WTC11 (cell line): ENCODE measurements around the gene UBTD1.

Experiments used
- CBFB ChIP-seq: sonication (generic); formaldehyde crosslinking; IDR thresholded peaks from 2 replicates; pipeline ENCODE4 v1.8.1; 2022; ENCODE audit warnings: mild to moderate bottlenecking, low read depth, missing genetic modification reagents
- ESRRA ChIP-seq: sonication (generic); formaldehyde crosslinking; IDR thresholded peaks from 2 replicates; pipeline ENCODE4 v1.8.1; 2022; ENCODE audit warnings: mild to moderate bottlenecking, missing genetic modification reagents, borderline replicate concordance
- GRHL2 ChIP-seq: fragments of 250-450 bp; sonication (Bioruptor Pico); IDR thresholded peaks from 2 replicates; pipeline ENCODE4 v1.8.0; 2022; ENCODE audit warnings: mild to moderate bottlenecking, moderate library complexity; ENCODE audit not compliant: insufficient replicate concordance, severe bottlenecking
- KAT7 ChIP-seq: sonication (generic); formaldehyde crosslinking; IDR thresholded peaks from 2 replicates; pipeline ENCODE4 v1.8.1; 2023; ENCODE audit warnings: missing genetic modification reagents, mild to moderate bottlenecking, borderline replicate concordance
- NFE2L1 ChIP-seq: sonication (generic); formaldehyde crosslinking; IDR thresholded peaks from 2 replicates; pipeline ENCODE4 v1.8.1; 2023; ENCODE audit warnings: missing genetic modification reagents
- SP1 ChIP-seq: sonication (generic); formaldehyde crosslinking; conservative IDR thresholded peaks from 2 replicates; pipeline ENCODE4 v1.8.1; 2022; ENCODE audit warnings: missing genetic modification reagents
- TF ChIP-seq, protein P1 (sequence below): fragments of 200-600 bp; IDR thresholded peaks from 2 replicates; pipeline ENCODE4 v1.8.0; 2022; ENCODE audit warnings: antibody characterized with exemption
- TF ChIP-seq, protein P2 (sequence below): sonication (generic); formaldehyde crosslinking; conservative IDR thresholded peaks from 2 replicates; pipeline ENCODE4 v1.8.1; 2023; ENCODE audit warnings: mild to moderate bottlenecking, low read depth, missing genetic modification reagents, moderate library complexity
- TF ChIP-seq, protein P3 (sequence below): sonication (generic); formaldehyde crosslinking; IDR thresholded peaks from 2 replicates; pipeline ENCODE4 v1.8.1; 2022; ENCODE audit warnings: low read depth, mild to moderate bottlenecking, moderate library complexity, missing genetic modification reagents, borderline replicate concordance
- TF ChIP-seq, protein P4 (sequence below): sonication (generic); formaldehyde crosslinking; IDR thresholded peaks from 2 replicates; pipeline ENCODE4 v1.8.1; 2023; ENCODE audit warnings: mild to moderate bottlenecking, moderate library complexity, missing genetic modification reagents

DNA sequence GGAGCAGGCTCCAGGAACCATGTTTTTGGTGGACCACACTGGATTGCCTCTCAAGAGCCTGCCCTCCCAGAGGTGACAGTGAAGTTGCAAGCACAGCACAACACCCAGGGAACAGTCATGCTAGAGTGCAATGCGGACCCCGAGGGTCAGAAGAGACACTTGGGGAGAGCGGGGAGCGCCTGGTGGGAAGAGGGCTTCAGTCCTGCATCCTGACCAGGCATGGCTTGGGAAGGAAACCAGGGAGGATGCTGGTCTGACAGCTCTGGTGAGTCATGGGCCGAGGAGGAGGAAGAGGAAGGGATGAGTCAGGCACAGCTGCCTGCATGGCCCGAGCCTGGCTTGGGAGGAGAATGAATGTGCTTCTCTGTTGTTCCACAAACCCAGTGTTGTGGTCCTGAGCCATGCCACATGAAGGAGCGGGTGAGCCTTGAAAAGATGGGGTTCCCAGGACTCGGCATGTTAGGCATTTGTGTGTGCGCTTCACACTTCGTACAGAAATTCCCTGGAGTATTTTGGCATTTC, 44.4 kb downstream of the UBTD1 start:
- TF ChIP-seq GRHL2 (CRISPR knock-in tag) (no peak), ESRRA (CRISPR knock-in tag) (no peak), KAT7 (CRISPR knock-in tag) (no peak), NFE2L1 (CRISPR knock-in tag) (no peak), SP1 (CRISPR knock-in tag) (no peak), CBFB (no peak)
- TF ChIP-seq, protein P1, sequence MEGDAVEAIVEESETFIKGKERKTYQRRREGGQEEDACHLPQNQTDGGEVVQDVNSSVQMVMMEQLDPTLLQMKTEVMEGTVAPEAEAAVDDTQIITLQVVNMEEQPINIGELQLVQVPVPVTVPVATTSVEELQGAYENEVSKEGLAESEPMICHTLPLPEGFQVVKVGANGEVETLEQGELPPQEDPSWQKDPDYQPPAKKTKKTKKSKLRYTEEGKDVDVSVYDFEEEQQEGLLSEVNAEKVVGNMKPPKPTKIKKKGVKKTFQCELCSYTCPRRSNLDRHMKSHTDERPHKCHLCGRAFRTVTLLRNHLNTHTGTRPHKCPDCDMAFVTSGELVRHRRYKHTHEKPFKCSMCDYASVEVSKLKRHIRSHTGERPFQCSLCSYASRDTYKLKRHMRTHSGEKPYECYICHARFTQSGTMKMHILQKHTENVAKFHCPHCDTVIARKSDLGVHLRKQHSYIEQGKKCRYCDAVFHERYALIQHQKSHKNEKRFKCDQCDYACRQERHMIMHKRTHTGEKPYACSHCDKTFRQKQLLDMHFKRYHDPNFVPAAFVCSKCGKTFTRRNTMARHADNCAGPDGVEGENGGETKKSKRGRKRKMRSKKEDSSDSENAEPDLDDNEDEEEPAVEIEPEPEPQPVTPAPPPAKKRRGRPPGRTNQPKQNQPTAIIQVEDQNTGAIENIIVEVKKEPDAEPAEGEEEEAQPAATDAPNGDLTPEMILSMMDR = no peak
- TF ChIP-seq, protein P2, sequence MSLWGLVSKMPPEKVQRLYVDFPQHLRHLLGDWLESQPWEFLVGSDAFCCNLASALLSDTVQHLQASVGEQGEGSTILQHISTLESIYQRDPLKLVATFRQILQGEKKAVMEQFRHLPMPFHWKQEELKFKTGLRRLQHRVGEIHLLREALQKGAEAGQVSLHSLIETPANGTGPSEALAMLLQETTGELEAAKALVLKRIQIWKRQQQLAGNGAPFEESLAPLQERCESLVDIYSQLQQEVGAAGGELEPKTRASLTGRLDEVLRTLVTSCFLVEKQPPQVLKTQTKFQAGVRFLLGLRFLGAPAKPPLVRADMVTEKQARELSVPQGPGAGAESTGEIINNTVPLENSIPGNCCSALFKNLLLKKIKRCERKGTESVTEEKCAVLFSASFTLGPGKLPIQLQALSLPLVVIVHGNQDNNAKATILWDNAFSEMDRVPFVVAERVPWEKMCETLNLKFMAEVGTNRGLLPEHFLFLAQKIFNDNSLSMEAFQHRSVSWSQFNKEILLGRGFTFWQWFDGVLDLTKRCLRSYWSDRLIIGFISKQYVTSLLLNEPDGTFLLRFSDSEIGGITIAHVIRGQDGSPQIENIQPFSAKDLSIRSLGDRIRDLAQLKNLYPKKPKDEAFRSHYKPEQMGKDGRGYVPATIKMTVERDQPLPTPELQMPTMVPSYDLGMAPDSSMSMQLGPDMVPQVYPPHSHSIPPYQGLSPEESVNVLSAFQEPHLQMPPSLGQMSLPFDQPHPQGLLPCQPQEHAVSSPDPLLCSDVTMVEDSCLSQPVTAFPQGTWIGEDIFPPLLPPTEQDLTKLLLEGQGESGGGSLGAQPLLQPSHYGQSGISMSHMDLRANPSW (CRISPR knock-in tag) = no peak
- TF ChIP-seq, protein P3, sequence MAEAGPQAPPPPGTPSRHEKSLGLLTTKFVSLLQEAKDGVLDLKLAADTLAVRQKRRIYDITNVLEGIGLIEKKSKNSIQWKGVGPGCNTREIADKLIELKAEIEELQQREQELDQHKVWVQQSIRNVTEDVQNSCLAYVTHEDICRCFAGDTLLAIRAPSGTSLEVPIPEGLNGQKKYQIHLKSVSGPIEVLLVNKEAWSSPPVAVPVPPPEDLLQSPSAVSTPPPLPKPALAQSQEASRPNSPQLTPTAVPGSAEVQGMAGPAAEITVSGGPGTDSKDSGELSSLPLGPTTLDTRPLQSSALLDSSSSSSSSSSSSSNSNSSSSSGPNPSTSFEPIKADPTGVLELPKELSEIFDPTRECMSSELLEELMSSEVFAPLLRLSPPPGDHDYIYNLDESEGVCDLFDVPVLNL (CRISPR knock-in tag) = no peak
- TF ChIP-seq, protein P4, sequence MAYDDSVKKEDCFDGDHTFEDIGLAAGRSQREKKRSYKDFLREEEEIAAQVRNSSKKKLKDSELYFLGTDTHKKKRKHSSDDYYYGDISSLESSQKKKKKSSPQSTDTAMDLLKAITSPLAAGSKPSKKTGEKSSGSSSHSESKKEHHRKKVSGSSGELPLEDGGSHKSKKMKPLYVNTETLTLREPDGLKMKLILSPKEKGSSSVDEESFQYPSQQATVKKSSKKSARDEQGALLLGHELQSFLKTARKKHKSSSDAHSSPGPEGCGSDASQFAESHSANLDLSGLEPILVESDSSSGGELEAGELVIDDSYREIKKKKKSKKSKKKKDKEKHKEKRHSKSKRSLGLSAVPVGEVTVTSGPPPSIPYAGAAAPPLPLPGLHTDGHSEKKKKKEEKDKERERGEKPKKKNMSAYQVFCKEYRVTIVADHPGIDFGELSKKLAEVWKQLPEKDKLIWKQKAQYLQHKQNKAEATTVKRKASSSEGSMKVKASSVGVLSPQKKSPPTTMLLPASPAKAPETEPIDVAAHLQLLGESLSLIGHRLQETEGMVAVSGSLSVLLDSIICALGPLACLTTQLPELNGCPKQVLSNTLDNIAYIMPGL (CRISPR knock-in tag) = no peak
